ENCODE results near the gene ANKRD39.
"Not testable (repeated sequence)": the region's sequence is repeated elsewhere in the genome, so short reads cannot be mapped to it uniquely, and the experiment has no call there.

ANKRD39 gene

GRCh38 chr2:96809951-96810782, 47.6 kb downstream of the ANKRD39 start:
- no peak overlapping the region for H3K4me3 ChIP-seq (ENCODE audit: low read length in 2 of 2)
- H3K27ac ChIP-seq (ENCODE audit: low read depth in 2 of 2, low read length in 2 of 2), result no peak overlapping the region
- H3K27me3 ChIP-seq (ENCODE audit: control insufficient read depth in 2 of 2, insufficient read depth in 2 of 2, low read length in 2 of 2), result no peaks in the 10 kb centered on the region
- peaks cover 41% of the 10 kb centered on the region in 2 donors for H3K36me3 ChIP-seq (ENCODE audit: control insufficient read depth in 2 of 2, insufficient read depth in 2 of 2, low read length in 2 of 2)
- H3K9me3 ChIP-seq (ENCODE audit: control insufficient read depth in 2 of 2, low read length in 2 of 2), result no peaks in the 10 kb centered on the region
- H3K4me1 ChIP-seq (ENCODE audit: control insufficient read depth in 2 of 2, insufficient read depth in 2 of 2, low read length in 2 of 2), result peaks cover 4 to 10% of the 10 kb centered on the region in 2 donors
- H3K9ac ChIP-seq (ENCODE audit: low read depth in 1 of 2, low read length in 2 of 2), result no peak overlapping the region

- H3K4me3 ChIP-seq (ENCODE audit: low read length in 2 of 2), result no peak overlapping the region
- no peak overlapping the region for H3K27ac ChIP-seq (ENCODE audit: low read depth in 2 of 2, low read length in 2 of 2)
- peaks cover 3 to 6% of the 10 kb centered on the region in 2 donors for H3K4me1 ChIP-seq (ENCODE audit: control insufficient read depth in 2 of 2, insufficient read depth in 2 of 2, low read length in 2 of 2)
- no peaks in the 10 kb centered on the region for H3K27me3 ChIP-seq (ENCODE audit: control insufficient read depth in 2 of 2, insufficient read depth in 2 of 2, low read length in 2 of 2)
- H3K9ac ChIP-seq (ENCODE audit: low read depth in 1 of 2, low read length in 2 of 2), result no peak overlapping the region
- H3K36me3 ChIP-seq (ENCODE audit: control insufficient read depth in 2 of 2, insufficient read depth in 2 of 2, low read length in 2 of 2), result peaks cover 41% of the 10 kb centered on the region in 2 donors
- H3K9me3 ChIP-seq (ENCODE audit: control insufficient read depth in 2 of 2, low read length in 2 of 2), result no peaks in the 10 kb centered on the region
Observed at GRCh38 chr2:96809216-96809882, 48.5 kb downstream of the ANKRD39 start.

- Histone ChIP-seq H3K9me3 (ENCODE audit: control insufficient read depth in 2 of 2, low read length in 2 of 2) (no peaks in the 10 kb centered on the region), H3K4me3 (ENCODE audit: low read length in 2 of 2) (no peak overlapping the region), H3K4me1 (ENCODE audit: control insufficient read depth in 2 of 2, insufficient read depth in 2 of 2, low read length in 2 of 2) (peaks cover 3 to 4% of the 10 kb centered on the region in 2 donors), H3K27me3 (ENCODE audit: control insufficient read depth in 2 of 2, insufficient read depth in 2 of 2, low read length in 2 of 2) (no peaks in the 10 kb centered on the region), H3K36me3 (ENCODE audit: control insufficient read depth in 2 of 2, insufficient read depth in 2 of 2, low read length in 2 of 2) (peaks cover 41% of the 10 kb centered on the region in 2 donors), H3K27ac (ENCODE audit: low read depth in 2 of 2, low read length in 2 of 2) (no peak overlapping the region), H3K9ac (ENCODE audit: low read depth in 1 of 2, low read length in 2 of 2) (no peak overlapping the region)
Observed at GRCh38 chr2:96808176-96808837, 49.5 kb downstream of the ANKRD39 start.

GRCh38 chr2:96807127-96807471, 50.7 kb downstream of the ANKRD39 start:
- Histone ChIP-seq H3K9me3 (ENCODE audit: control insufficient read depth in 2 of 2, low read length in 2 of 2) (no peaks in the 10 kb centered on the region), H3K27ac (ENCODE audit: low read depth in 2 of 2, low read length in 2 of 2) (peak overlapping the region in 1 of 2 donors; percentile 56), H3K4me3 (ENCODE audit: low read length in 2 of 2) (no peak overlapping the region), H3K27me3 (ENCODE audit: control insufficient read depth in 2 of 2, insufficient read depth in 2 of 2, low read length in 2 of 2) (no peaks in the 10 kb centered on the region), H3K4me1 (ENCODE audit: control insufficient read depth in 2 of 2, insufficient read depth in 2 of 2, low read length in 2 of 2) (peaks cover 0 to 4% of the 10 kb centered on the region in 2 donors), H3K9ac (ENCODE audit: low read depth in 1 of 2, low read length in 2 of 2) (no peak overlapping the region), H3K36me3 (ENCODE audit: control insufficient read depth in 2 of 2, insufficient read depth in 2 of 2, low read length in 2 of 2) (peaks cover 42 to 45% of the 10 kb centered on the region in 2 donors)

GRCh38 chr2:96806468-96807126, 51.2 kb downstream of the ANKRD39 start:
- H3K9ac ChIP-seq (ENCODE audit: low read depth in 1 of 2, low read length in 2 of 2), result no peak overlapping the region
- peak overlapping the region; percentile 15 to 33 for H3K4me3 ChIP-seq (ENCODE audit: low read length in 2 of 2)
- H3K4me1 ChIP-seq (ENCODE audit: control insufficient read depth in 2 of 2, insufficient read depth in 2 of 2, low read length in 2 of 2), result peaks cover 0 to 4% of the 10 kb centered on the region in 2 donors
- H3K27me3 ChIP-seq (ENCODE audit: control insufficient read depth in 2 of 2, insufficient read depth in 2 of 2, low read length in 2 of 2), result no peaks in the 10 kb centered on the region
- H3K36me3 ChIP-seq (ENCODE audit: control insufficient read depth in 2 of 2, insufficient read depth in 2 of 2, low read length in 2 of 2), result peaks cover 44 to 47% of the 10 kb centered on the region in 2 donors
- no peaks in the 10 kb centered on the region for H3K9me3 ChIP-seq (ENCODE audit: control insufficient read depth in 2 of 2, low read length in 2 of 2)
- H3K27ac ChIP-seq (ENCODE audit: low read depth in 2 of 2, low read length in 2 of 2), result peak overlapping the region; percentile 29 to 56

- peaks cover 44 to 49% of the 10 kb centered on the region in 2 donors for H3K36me3 ChIP-seq (ENCODE audit: control insufficient read depth in 2 of 2, insufficient read depth in 2 of 2, low read length in 2 of 2)
- H3K27ac ChIP-seq (ENCODE audit: low read depth in 2 of 2, low read length in 2 of 2), result not testable (repeated sequence)
Observed at GRCh38 chr2:96805946-96806345, 51.9 kb downstream of the ANKRD39 start.

GRCh38 chr2:96804986-96805385, 52.8 kb downstream of the ANKRD39 start:
- Histone ChIP-seq H3K4me3 (ENCODE audit: low read length in 2 of 2) (no peak overlapping the region), H3K9ac (ENCODE audit: low read depth in 1 of 2, low read length in 2 of 2) (no peak overlapping the region), H3K27ac (ENCODE audit: low read depth in 2 of 2, low read length in 2 of 2) (no peak overlapping the region), H3K27me3 (ENCODE audit: control insufficient read depth in 2 of 2, insufficient read depth in 2 of 2, low read length in 2 of 2) (no peaks in the 10 kb centered on the region), H3K9me3 (ENCODE audit: control insufficient read depth in 2 of 2, low read length in 2 of 2) (no peaks in the 10 kb centered on the region), H3K4me1 (ENCODE audit: control insufficient read depth in 2 of 2, insufficient read depth in 2 of 2, low read length in 2 of 2) (peaks cover 4% of the 10 kb centered on the region in 2 donors), H3K36me3 (ENCODE audit: control insufficient read depth in 2 of 2, insufficient read depth in 2 of 2, low read length in 2 of 2) (peaks cover 36 to 48% of the 10 kb centered on the region in 2 donors)

More at GRCh38 chr2:96805946-96806345, 51.9 kb downstream of the ANKRD39 start:
- not testable (repeated sequence) for H3K9ac ChIP-seq (ENCODE audit: low read depth in 1 of 2, low read length in 2 of 2); H3K4me3 ChIP-seq (ENCODE audit: low read length in 2 of 2); H3K4me1 ChIP-seq (ENCODE audit: control insufficient read depth in 2 of 2, insufficient read depth in 2 of 2, low read length in 2 of 2); H3K9me3 ChIP-seq (ENCODE audit: control insufficient read depth in 2 of 2, low read length in 2 of 2); H3K27me3 ChIP-seq (ENCODE audit: control insufficient read depth in 2 of 2, insufficient read depth in 2 of 2, low read length in 2 of 2)

- Histone ChIP-seq H3K4me3 (ENCODE audit: low read length in 2 of 2) (no peak overlapping the region), H3K27me3 (ENCODE audit: control insufficient read depth in 2 of 2, insufficient read depth in 2 of 2, low read length in 2 of 2) (no peaks in the 10 kb centered on the region), H3K9ac (ENCODE audit: low read depth in 1 of 2, low read length in 2 of 2) (no peak overlapping the region), H3K36me3 (ENCODE audit: control insufficient read depth in 2 of 2, insufficient read depth in 2 of 2, low read length in 2 of 2) (peaks cover 38 to 54% of the 10 kb centered on the region in 2 donors), H3K9me3 (ENCODE audit: control insufficient read depth in 2 of 2, low read length in 2 of 2) (no peaks in the 10 kb centered on the region), H3K27ac (ENCODE audit: low read depth in 2 of 2, low read length in 2 of 2) (peak overlapping the region in 1 of 2 donors; percentile 23), H3K4me1 (ENCODE audit: control insufficient read depth in 2 of 2, insufficient read depth in 2 of 2, low read length in 2 of 2) (peaks cover 4% of the 10 kb centered on the region in 2 donors)
Observed at GRCh38 chr2:96802721-96803120, 55.1 kb downstream of the ANKRD39 start.

GRCh38 chr2:96801786-96802595, 55.8 kb downstream of the ANKRD39 start:
- Histone ChIP-seq H3K36me3 (ENCODE audit: control insufficient read depth in 2 of 2, insufficient read depth in 2 of 2, low read length in 2 of 2) (peaks cover 44 to 57% of the 10 kb centered on the region in 2 donors), H3K27ac (ENCODE audit: low read depth in 2 of 2, low read length in 2 of 2) (peak overlapping the region in 1 of 2 donors; percentile 12), H3K27me3 (ENCODE audit: control insufficient read depth in 2 of 2, insufficient read depth in 2 of 2, low read length in 2 of 2) (no peaks in the 10 kb centered on the region), H3K9me3 (ENCODE audit: control insufficient read depth in 2 of 2, low read length in 2 of 2) (no peaks in the 10 kb centered on the region), H3K4me1 (ENCODE audit: control insufficient read depth in 2 of 2, insufficient read depth in 2 of 2, low read length in 2 of 2) (peaks cover 4% of the 10 kb centered on the region in 2 donors), H3K9ac (ENCODE audit: low read depth in 1 of 2, low read length in 2 of 2) (no peak overlapping the region), H3K4me3 (ENCODE audit: low read length in 2 of 2) (no peak overlapping the region)
